IgD-negative memory B cell (primary cell): Measurements from ENCODE around the gene SSRP1. TPM values are rescaled to one million over a fixed set of nuclear protein-coding genes. Genes with fewer than 3 reads are reported as not detected.
"Not testable (repeated sequence)": the region's sequence is repeated elsewhere in the genome, so short reads cannot be mapped to it uniquely, and the experiment has no call there.

Experiments
- H3K27ac Mint-ChIP-seq, 3 donors: one replicate each; pipeline ENCODE4 v1.8.0; 2020 to 2022; ENCODE audit warnings: mild to moderate bottlenecking in 3 of 3, mixed read lengths in 3 of 3, moderate library complexity in 1 of 3
- H3K27me3 Mint-ChIP-seq: one replicate; pipeline ENCODE4 v1.8.0; 2021; ENCODE audit warnings: mixed read lengths
- H3K36me3 Mint-ChIP-seq: one replicate; pipeline ENCODE4 v1.8.0; 2020; ENCODE audit warnings: mild to moderate bottlenecking, mixed read lengths
- H3K4me1 Mint-ChIP-seq, 3 donors: one replicate each; pipeline ENCODE4 v1.8.0; 2020 to 2022; ENCODE audit warnings: mixed read lengths in 3 of 3, mild to moderate bottlenecking in 1 of 3
- H3K4me3 Mint-ChIP-seq, 4 donors: one replicate each; pipeline ENCODE4 v1.8.0; 2020 to 2022; ENCODE audit warnings: mild to moderate bottlenecking in 4 of 4, mixed read lengths in 4 of 4, moderate library complexity in 3 of 4
- H3K9me3 Mint-ChIP-seq, 3 donors: one replicate each; pipeline ENCODE4 v1.8.0; 2020 to 2021; ENCODE audit warnings: mixed read lengths in 3 of 3, mild to moderate bottlenecking in 1 of 3
- polyA plus RNA-seq: library from polyadenylated mRNA; unstranded; fragments of 300-500 nt; fragmentation: Illumina TruSeq; gene quantifications from one replicate; pipeline ENCODE4 v1.2.3, GENCODE V29; 2021

SSRP1 gene
- polyA plus RNA-seq, 1 donor from 2014 or later: 34.0 TPM

DNA sequence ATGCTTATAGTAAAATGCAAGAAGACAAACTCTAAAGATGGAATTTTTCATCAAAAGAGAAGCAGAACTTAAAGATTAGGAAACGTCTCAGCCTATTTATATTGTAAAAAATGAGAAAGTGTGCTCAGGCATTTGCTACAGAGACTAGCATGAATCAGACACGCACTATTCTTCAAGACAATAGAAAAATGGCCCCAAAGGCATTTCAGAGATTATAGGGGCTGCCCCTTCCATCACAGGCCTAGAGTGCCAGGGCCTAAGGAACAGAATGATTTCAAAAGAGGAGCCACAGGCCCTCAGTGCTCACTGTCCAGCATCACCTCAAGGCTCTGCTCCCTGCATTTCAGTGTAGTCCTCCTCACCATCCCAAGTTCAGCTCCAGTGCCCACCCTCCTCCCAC lies 38.5 kb downstream of the SSRP1 start:
- Mint-ChIP-seq H3K27ac (no peak overlapping the region), H3K9me3 (peaks cover 2 to 19% (median 3%) of the 10 kb centered on the region in 3 donors), H3K4me1 (no peaks in the 10 kb centered on the region), H3K36me3 (peaks cover 10% of the 10 kb centered on the region), H3K27me3 (no peaks in the 10 kb centered on the region), H3K4me3 (no peak overlapping the region)

DNA sequence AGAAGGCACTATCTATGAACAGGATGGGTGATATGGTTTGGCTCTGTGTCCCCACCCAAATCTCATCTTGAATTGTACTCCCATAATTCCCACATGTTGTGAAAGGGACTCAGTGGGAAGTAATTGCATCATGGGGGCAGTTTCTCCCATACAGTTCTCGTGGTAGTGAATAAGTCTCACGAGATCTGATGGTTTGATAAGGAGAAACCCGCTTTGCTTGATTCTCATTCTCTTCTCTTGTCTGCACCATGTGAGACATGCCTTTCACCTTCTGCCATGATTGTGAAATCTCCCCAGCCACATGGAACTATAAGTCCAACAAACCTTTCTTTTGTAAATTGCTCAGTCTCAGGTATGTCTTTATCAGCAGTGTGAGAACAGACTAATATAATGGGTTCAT lies 39.5 kb downstream of the SSRP1 start:
- H3K27me3 Mint-ChIP-seq, H3K27ac Mint-ChIP-seq, H3K36me3 Mint-ChIP-seq, H3K4me1 Mint-ChIP-seq, H3K4me3 Mint-ChIP-seq: not testable (repeated sequence)
- H3K9me3 Mint-ChIP-seq: peaks cover 2 to 19% (median 3%) of the 10 kb centered on the region in 3 donors

DNA sequence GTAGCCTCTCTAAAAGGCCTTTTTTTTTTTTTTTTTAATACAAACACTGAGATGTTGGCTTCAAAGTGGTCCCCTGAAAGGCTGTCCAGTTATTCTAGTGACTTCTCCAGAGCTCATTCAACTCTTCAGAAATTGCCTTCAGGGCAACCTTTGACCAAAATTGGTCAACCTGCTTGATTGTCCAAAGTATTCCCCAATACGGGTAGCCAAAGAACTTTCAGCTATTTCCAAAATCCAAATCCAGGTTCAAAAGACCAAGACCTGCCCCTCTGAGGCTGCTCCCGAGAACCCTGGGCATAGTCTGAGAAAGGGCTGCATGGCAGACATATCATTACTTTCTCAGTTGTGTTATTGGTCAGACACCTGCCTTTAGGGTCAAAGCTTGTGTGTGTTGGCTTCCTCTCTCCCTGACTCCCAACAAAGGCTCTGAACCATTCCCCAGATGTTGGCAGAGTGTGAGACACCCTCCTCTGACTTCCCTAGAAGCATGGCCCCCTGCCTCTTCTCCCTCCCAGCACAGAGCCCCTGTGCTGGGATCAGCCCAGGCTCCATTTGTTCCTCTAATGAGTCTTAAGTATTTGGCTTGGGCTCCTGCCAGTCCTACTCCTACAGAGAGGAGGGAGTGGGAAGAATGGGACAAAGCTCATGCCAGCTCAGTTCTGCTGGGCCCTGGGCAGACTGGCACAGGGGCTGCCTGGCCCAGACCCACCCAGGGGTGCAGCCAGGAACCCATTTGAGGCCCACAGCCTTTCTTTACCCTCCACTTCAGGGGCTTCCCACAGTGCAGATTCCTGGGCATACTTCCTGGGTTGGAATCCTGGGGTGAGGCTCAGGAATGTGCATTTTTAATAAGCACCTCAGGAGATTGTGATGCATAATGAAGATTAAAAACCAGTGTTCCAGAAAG lies 41.2 kb downstream of the SSRP1 start:
- Mint-ChIP-seq H3K36me3 (peaks cover 4% of the 10 kb centered on the region), H3K4me1 (peaks cover 0 to 1% (median 0%) of the 10 kb centered on the region in 3 donors), H3K27ac (no peak overlapping the region), H3K4me3 (no peak overlapping the region), H3K27me3 (peaks cover 7% of the 10 kb centered on the region), H3K9me3 (peaks cover 2 to 17% (median 3%) of the 10 kb centered on the region in 3 donors)

DNA sequence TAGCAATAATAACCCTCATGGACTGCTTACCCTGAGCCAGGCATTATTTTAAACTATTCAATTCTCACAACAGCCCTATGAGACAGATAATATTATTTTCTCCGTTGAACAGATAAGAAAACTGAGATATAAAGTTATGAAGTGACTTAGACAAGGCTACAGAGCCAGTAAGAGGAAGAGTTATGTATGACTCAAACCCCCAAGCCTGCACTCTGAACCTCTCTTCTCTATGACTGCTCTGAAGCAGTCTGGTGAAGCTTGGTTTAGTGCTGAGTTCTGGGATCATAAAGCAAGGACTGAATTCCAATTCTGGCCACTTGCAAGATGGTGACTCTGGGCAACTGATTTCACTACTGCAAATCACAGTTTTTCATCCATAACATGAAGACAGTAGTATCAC lies 45.4 kb downstream of the SSRP1 start:
- Mint-ChIP-seq H3K36me3 (no peaks in the 10 kb centered on the region), H3K27me3 (peaks cover 14% of the 10 kb centered on the region), H3K9me3 (peaks cover 0 to 1% (median 0%) of the 10 kb centered on the region in 3 donors), H3K4me3 (no peak overlapping the region), H3K4me1 (peaks cover 0 to 1% (median 0%) of the 10 kb centered on the region in 3 donors), H3K27ac (no peak overlapping the region)

DNA sequence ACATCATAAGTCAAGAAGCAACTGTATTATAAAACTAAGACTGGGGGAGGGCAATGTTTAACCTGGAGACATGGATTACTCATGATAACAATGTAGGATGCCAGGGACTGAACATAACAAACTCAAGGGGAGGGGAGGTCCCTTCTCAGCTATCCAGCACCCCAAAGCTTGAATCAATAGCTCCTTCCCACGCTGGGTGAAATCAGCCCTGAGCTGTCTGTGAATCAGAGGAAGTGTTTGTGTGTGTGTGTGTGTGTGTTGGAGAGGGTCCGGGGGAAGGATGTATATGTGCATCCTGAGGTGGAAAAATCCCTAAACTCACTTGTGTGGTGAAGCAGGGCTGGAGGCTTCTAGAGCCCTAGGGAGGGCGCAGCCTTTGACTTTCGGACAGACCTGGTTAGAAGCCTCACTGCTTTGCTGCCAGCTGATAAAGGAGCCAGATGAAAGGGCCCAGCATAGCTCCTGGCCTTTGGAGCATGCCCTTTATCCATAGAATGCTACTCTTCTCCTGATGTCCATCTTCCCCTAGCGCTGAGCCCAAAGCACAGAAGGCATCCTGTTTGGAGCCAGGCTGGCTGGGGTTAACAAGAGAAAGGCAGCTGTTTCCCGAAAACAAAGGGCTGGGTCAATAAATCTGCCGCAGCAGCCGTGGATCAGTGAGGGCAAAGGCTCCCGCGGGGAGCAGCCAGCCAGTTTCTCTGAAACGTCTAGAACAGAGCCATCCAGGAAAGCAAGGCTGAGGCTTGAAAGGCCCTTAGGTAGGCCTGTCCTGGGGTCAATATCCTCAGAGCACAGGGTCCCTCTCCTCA lies 46.7 kb downstream of the SSRP1 start:
- H3K27me3 Mint-ChIP-seq: peaks cover 14% of the 10 kb centered on the region
- H3K4me1 Mint-ChIP-seq: peaks cover 0 to 1% (median 0%) of the 10 kb centered on the region in 3 donors

DNA sequence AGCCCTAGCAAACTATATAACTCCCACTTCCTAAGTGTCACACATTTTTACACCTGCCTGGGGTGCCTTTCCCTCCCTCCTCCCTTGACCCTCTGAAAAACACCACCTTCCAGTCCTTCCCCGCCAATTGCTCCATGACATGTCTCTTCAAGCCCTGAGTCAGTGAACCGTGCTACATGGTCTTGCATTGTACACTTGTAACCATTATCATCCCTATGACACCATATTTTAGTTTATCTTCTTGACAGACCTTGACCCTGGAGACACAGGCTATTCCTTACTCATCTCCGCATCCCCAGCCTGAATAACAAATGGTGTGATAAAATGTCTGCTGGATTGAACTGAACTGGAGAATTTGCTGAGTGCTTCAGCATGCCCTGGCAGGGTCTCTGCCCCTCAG lies 47.8 kb downstream of the SSRP1 start:
- H3K36me3 Mint-ChIP-seq: no peaks in the 10 kb centered on the region
- H3K27me3 Mint-ChIP-seq: peaks cover 14% of the 10 kb centered on the region
- no peak overlapping the region for H3K4me3 Mint-ChIP-seq
- peaks cover 0 to 1% (median 1%) of the 10 kb centered on the region in 3 donors for H3K9me3 Mint-ChIP-seq
- peaks cover 0 to 1% (median 0%) of the 10 kb centered on the region in 3 donors for H3K4me1 Mint-ChIP-seq
- H3K27ac Mint-ChIP-seq: no peak overlapping the region

More for the DNA sequence above, 46.7 kb downstream of the SSRP1 start:
- peaks cover 0 to 1% (median 0%) of the 10 kb centered on the region in 3 donors for H3K9me3 Mint-ChIP-seq
- H3K4me3 Mint-ChIP-seq: no peak overlapping the region
- no peaks in the 10 kb centered on the region for H3K36me3 Mint-ChIP-seq
- no peak overlapping the region for H3K27ac Mint-ChIP-seq

DNA sequence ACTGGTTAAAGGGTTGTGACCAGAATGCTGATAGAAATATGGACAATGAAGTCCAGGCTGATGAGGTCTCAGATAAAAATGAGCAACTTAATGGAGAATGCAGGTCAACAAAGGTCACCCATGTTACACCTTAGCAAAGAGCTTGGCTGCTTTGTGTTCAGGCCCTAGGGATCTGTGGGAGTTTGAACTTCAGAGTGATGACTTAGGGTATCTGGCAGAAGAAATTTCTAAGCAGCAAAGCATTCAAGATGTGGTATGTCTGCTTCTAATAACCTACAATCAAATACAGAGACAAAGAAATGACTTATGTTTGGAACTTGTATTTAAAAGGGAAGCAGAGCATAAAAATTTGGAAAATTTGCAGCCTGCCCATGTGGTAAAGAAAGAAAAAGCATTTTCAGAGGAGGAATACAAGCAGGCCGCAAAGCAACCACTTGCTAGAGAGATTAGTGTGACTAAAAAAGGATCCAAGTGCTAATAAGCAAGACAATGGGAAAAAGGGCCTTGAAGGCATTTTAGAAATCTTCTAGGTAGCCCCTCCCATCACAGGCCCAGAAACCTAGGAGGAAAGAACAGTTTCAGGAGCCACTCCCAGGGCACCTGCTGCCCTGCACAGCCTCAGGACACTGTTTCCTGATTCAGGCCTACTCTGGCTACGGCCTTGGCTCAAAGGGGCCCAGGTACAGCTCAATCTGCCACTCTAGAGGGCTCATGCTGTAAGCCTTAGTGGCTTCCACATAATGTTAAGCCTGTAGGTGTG lies 52.3 kb downstream of the SSRP1 start:
- peaks cover 8% of the 10 kb centered on the region for H3K27me3 Mint-ChIP-seq
- no peak overlapping the region for H3K27ac Mint-ChIP-seq

DNA sequence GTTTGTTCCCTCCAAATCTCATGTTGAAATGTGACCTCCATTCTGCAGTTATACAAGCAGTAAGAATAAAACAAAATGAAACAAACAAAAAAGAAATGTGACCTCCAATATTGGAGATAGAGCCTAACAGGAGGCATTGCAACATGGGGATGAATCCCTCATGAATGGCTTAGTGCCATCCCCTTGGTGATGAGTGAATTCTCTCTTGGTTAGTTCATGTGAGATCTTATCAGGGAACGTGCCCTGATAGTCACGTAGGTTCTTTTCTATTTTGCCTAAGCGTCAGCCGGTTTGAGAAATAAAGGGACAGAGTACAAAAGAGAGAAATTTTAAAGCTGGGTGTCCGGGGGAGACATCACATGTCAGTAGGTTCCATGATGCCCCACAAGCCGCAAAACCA lies 54.1 kb downstream of the SSRP1 start:
- peaks cover 15% of the 10 kb centered on the region for H3K27me3 Mint-ChIP-seq
- not testable (repeated sequence) for H3K27ac Mint-ChIP-seq, H3K4me1 Mint-ChIP-seq, H3K4me3 Mint-ChIP-seq, H3K36me3 Mint-ChIP-seq, H3K9me3 Mint-ChIP-seq

More for the DNA sequence above, 52.3 kb downstream of the SSRP1 start:
- H3K4me3 Mint-ChIP-seq: no peak overlapping the region
- H3K36me3 Mint-ChIP-seq: no peaks in the 10 kb centered on the region
- H3K4me1 Mint-ChIP-seq: no peaks in the 10 kb centered on the region
- peaks cover 1 to 9% (median 6%) of the 10 kb centered on the region in 3 donors for H3K9me3 Mint-ChIP-seq

DNA sequence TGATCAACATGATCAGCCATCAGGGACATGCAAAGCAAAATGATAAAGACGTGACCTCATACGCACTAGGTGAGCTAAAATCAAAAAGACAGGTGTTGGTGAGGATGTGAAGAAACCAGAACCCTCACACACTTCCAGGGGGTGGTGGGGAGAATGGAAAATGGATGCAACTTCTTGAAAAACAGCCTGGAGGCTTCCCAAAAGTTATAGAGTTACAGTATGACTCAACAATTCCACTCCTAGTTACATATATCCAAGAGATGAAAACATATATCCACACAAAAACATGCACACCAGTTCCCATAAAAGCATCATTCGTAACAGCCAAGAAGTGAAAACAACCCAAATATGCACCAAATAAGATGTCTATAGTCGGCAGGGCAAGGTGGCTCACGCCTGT lies 56.6 kb downstream of the SSRP1 start:
- Mint-ChIP-seq H3K4me3 (no peak overlapping the region), H3K27me3 (peaks cover 15% of the 10 kb centered on the region), H3K9me3 (peaks cover 0 to 9% (median 8%) of the 10 kb centered on the region in 3 donors), H3K27ac (no peak overlapping the region), H3K4me1 (peaks cover 0 to 4% (median 3%) of the 10 kb centered on the region in 3 donors), H3K36me3 (no peaks in the 10 kb centered on the region)

DNA sequence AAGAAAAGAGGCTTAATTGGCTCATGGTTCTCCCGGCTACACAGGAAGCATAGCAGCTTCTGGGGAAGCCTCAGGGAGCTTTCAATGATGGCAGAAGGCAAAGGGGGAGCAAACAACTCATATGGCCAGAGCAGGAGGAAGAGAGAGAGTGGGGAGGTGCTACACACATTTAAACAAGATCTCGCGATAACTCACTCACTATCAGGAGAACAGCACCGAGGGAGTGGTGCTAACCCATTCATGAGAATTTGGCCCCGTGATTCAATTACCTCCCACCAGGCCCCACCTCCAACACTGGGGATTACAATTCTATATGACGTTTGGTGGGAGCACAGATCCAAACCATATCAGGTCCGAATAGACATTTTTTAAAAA lies 57.0 kb downstream of the SSRP1 start:
- H3K27me3 Mint-ChIP-seq: peaks cover 15% of the 10 kb centered on the region
- no peaks in the 10 kb centered on the region for H3K36me3 Mint-ChIP-seq
- no peak overlapping the region for H3K4me3 Mint-ChIP-seq
- peaks cover 0 to 4% (median 3%) of the 10 kb centered on the region in 3 donors for H3K4me1 Mint-ChIP-seq
- H3K9me3 Mint-ChIP-seq: peaks cover 0 to 10% (median 9%) of the 10 kb centered on the region in 3 donors
- no peak overlapping the region for H3K27ac Mint-ChIP-seq

DNA sequence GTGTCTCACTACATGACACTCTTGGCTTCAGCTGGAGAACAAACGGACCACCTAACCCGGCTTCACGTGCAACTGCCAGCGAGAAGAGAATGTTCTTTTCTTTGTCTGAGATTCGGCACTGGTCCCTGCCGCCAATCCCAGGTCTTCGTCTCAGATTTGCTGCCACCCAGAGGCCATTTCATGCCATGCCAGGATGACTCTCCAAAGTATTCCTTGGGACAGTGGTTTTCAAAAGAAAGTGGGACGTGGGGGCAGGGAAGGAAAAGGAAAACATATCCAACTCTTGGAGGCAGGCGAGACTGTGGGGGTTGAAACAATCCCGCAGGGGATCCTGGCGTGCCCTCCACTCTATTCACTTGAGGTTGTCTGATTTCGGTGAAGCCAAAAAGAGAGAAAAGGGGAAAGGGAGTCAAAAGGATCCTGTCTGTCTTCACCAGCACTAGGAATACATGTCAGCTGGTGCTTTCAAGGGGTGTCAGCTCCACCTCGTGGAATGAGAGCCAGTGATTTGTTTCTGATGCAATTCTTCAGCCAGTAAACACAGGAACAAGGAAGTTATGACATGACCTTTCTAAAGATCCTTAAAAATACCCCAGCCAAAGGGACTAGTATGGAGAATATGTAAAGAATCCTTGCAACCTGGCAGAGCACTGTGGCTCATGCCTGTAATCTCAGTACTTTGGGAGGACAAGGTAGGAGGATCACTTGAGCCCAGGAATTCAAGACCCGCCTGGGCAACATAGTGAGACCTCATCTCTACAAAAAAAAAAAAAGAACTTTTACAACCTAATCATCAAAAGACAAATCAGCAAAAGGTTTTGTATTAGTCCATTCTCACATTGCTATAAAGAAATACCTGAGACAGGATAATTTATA lies 57.6 kb downstream of the SSRP1 start:
- peaks cover 0 to 13% (median 13%) of the 10 kb centered on the region in 3 donors for H3K9me3 Mint-ChIP-seq
- H3K36me3 Mint-ChIP-seq: no peaks in the 10 kb centered on the region
- peaks cover 0 to 4% (median 3%) of the 10 kb centered on the region in 3 donors for H3K4me1 Mint-ChIP-seq
- H3K27me3 Mint-ChIP-seq: peaks cover 15% of the 10 kb centered on the region
- peak overlapping the region in 1 of 4 donors; percentile 70 for H3K4me3 Mint-ChIP-seq
- no peak overlapping the region for H3K27ac Mint-ChIP-seq

DNA sequence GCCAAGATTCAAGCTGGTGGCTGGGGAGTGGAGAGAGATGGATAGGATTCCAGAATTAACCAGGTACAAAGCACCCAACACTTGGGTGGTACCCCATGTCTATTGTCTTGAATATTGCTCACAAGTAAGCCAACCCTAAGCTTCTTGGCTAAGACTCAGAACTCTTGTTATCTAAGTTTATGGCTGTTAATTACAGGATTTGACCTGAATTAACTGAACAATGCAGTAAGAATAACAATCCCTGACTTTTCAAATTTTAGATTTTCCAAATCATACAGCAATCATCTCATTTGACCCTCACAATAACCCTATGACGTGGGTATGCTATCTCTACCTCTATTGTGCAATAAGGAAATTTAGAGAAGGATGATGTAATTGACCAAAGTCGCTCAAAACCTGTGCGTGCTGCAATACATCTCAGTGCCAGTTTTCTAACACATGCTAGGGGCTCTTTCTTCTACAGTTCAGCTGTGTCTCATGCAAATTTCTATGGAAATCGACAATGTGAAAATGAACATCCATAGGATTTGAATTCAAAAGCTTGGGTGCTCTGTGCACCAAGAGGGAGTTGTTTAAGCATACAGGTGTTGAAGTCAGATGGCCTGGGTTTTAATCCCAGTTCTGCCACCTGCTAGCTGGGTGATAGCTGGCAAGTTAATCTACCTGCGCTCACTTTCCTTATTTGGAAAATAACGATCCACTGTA lies 58.6 kb downstream of the SSRP1 start:
- Mint-ChIP-seq H3K27me3 (peaks cover 15% of the 10 kb centered on the region), H3K36me3 (no peaks in the 10 kb centered on the region), H3K9me3 (peaks cover 3 to 12% (median 11%) of the 10 kb centered on the region in 3 donors), H3K4me1 (peaks cover 0 to 4% (median 3%) of the 10 kb centered on the region in 3 donors), H3K4me3 (no peak overlapping the region), H3K27ac (no peak overlapping the region)

DNA sequence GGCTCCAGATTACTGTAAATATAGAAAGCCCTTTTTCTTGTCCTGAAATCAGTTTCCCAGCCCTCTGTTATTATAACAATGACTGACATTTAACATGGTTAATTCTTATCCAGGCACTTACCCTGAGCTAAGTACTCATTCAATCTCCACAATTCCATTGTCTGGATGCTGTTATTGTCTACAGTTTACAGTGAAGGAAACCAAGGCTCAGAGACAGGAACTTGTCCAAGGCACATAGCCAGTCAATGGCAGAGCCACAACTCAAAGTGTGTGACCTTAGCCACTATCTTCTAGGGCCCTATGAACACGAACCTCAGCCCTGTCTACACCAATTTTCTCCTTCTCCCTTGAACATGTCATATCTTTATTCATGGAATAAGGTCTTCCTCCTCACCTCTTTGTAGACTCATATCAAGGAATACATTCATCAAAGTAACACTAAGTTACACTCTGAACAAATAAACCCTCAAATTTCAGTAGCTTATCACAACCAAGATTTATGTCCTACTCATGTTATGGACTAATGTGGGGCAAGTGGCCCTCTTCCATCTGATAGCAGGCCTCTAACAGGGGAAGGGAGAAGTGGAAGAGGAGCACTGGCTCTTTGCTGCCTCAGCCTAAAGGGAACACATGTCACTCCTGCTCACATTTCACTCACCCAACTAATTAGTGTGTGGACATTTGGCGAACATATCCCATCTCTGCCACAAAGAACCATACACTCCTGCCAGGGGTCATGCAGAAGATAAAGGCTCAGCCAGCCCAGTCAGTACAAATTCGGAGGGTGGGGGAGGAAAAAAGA lies 59.3 kb downstream of the SSRP1 start:
- no peaks in the 10 kb centered on the region for H3K36me3 Mint-ChIP-seq
- H3K9me3 Mint-ChIP-seq: peaks cover 3 to 11% (median 7%) of the 10 kb centered on the region in 3 donors
- H3K4me1 Mint-ChIP-seq: peaks cover 0 to 4% (median 3%) of the 10 kb centered on the region in 3 donors
- H3K27me3 Mint-ChIP-seq: peaks cover 15% of the 10 kb centered on the region
- H3K4me3 Mint-ChIP-seq: no peak overlapping the region
- H3K27ac Mint-ChIP-seq: no peak overlapping the region
